RWPE2 (cell line): ENCODE data around the gene SUSD5.

Experiments used
- ATAC-seq: fragments of 200-7000 bp; cut with Tn5 transposase; 3 replicates; pipeline ENCODE4 v1.9.1; 2021; ENCODE audit warnings: low read depth
- DNase-seq: peaks from one replicate; pipeline ENCODE4 v3.0.0-alpha.2; 2020; ENCODE audit warnings: low spot score
- H3K27ac ChIP-seq: fragments of 450-650 bp; 2 replicates; pipeline ENCODE4 v1.5.1; 2017; ENCODE audit warnings: mild to moderate bottlenecking; ENCODE audit not compliant: poor library complexity, severe bottlenecking
- H3K27me3 ChIP-seq: fragments of 250-450 bp; sonication (Bioruptor Pico); 2 replicates; pipeline ENCODE4 v1.5.1; 2021; ENCODE audit warnings: mild to moderate bottlenecking, moderate library complexity; ENCODE audit not compliant: insufficient read depth, poor library complexity, severe bottlenecking
- H3K36me3 ChIP-seq: fragments of 250-450 bp; sonication (Bioruptor Pico); 2 replicates; pipeline ENCODE4 v1.5.1; 2020; ENCODE audit warnings: low read depth, mild to moderate bottlenecking, moderate library complexity
- H3K4me1 ChIP-seq: fragments of 250-450 bp; sonication (Bioruptor Pico); 2 replicates; pipeline ENCODE4 v1.5.1; 2021; ENCODE audit warnings: mild to moderate bottlenecking, moderate library complexity; ENCODE audit not compliant: insufficient read depth, poor library complexity, severe bottlenecking
- H3K4me3 ChIP-seq: fragments of 250-450 bp; sonication (Bioruptor Pico); 2 replicates; pipeline ENCODE4 v1.5.1; 2021; ENCODE audit warnings: mild to moderate bottlenecking, moderate library complexity; ENCODE audit not compliant: severe bottlenecking
- H3K9me3 ChIP-seq: fragments of 250-450 bp; sonication (Bioruptor Pico); 2 replicates; pipeline ENCODE4 v1.5.1; 2021; ENCODE audit warnings: mild to moderate bottlenecking, moderate library complexity; ENCODE audit not compliant: severe bottlenecking
- TF ChIP-seq, protein P1 (sequence below): fragments of 450-650 bp; IDR thresholded peaks from one replicate; pipeline ENCODE4 v1.5.1; 2017; ENCODE audit warnings: mild to moderate bottlenecking, moderate library complexity; ENCODE audit not compliant: poor library complexity, severe bottlenecking

The SUSD5 gene

DNA sequence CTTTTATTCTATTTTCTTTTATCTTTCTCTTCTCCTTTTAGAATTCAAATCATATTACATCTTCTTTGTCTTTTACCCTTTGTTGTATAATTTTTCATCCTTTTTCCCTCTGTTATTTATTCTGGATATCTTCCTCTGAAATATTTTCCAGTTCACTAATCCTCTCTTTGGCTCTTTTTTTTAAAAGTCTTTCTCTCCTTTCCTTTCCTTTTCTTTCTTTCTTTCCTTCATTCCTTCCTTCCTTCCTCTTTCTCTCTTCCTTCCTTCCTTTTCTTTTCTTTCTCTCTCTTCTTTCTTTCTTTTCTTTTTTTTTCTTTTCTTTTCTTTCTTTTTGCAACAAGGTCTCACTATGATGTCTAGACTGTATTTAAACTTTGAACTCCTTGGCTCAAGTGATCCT lies 9.3 kb downstream of the SUSD5 start:
- Histone ChIP-seq H3K4me1 (no peaks in the 10 kb centered on the region), H3K27ac (no peak overlapping the region), H3K4me3 (no peak overlapping the region), H3K9me3 (peaks cover 6% of the 10 kb centered on the region), H3K27me3 (no peaks in the 10 kb centered on the region), H3K36me3 (no peaks in the 10 kb centered on the region)
- no peak for DNase-seq
- TF ChIP-seq, protein P1, sequence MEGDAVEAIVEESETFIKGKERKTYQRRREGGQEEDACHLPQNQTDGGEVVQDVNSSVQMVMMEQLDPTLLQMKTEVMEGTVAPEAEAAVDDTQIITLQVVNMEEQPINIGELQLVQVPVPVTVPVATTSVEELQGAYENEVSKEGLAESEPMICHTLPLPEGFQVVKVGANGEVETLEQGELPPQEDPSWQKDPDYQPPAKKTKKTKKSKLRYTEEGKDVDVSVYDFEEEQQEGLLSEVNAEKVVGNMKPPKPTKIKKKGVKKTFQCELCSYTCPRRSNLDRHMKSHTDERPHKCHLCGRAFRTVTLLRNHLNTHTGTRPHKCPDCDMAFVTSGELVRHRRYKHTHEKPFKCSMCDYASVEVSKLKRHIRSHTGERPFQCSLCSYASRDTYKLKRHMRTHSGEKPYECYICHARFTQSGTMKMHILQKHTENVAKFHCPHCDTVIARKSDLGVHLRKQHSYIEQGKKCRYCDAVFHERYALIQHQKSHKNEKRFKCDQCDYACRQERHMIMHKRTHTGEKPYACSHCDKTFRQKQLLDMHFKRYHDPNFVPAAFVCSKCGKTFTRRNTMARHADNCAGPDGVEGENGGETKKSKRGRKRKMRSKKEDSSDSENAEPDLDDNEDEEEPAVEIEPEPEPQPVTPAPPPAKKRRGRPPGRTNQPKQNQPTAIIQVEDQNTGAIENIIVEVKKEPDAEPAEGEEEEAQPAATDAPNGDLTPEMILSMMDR: no peak
- no peak for ATAC-seq

DNA sequence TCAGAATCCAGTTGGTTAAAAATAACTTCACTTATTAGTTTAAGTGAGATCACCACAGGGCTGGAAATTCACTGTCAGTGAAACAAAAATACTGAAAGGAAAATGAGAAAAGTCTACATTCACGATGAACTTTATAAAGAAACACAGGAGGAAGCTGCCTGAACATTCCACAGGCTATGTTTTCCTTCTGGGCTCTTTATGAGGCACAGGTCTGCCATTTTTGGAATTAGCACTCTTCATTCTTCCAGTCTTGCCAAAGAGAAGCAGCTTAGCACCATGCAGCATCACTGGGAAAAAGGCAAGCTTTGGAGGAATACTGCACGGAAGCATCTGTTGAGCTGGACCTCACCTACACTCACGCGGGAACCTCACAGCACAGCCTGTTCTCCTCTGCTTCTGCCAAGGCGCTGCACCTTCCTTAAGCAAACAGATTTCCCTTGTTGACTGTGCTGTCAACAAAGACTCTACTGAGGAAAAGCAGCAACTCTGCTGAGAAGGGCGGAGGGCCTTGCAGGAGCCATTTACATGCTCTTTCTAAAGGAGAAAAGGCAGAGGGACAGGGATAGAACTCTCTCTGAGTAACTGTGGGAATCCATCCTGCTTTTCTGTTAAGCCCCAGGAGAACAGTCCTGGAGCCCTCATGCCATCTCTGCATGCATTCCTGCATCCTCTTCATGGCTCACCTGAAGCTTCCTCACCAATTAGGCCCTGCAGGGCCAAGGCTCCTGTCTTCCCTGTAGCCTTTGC lies 15.7 kb downstream of the SUSD5 start:
- no peak overlapping the region for H3K27ac ChIP-seq
- ATAC-seq: no peak
- H3K27me3 ChIP-seq: no peaks in the 10 kb centered on the region

DNA sequence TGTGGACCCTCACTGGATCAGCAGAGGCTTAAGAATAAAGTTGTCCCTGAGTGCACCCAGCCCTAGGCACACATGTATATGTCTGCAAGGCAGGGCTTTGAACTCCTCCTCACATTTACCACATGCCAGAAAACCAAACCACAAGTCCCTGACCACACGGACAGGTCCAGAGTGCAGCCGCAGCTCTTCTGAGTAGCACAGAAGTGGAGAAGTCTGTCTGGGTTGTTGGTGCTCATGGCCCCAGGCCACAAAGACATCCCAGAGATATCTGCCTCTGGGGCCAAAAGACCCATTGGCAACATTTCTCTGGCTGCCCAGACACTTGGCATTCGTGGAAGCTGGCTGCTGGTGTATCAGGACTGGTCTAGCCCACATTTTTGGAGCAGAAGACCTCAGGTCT lies 17.4 kb downstream of the SUSD5 start:
- no peaks in the 10 kb centered on the region for H3K36me3 ChIP-seq
- H3K27me3 ChIP-seq: no peaks in the 10 kb centered on the region
- no peaks in the 10 kb centered on the region for H3K4me1 ChIP-seq
- ATAC-seq: no peak
- TF ChIP-seq, protein P1: no peak
- no peak for DNase-seq
- no peaks in the 10 kb centered on the region for H3K9me3 ChIP-seq
- H3K4me3 ChIP-seq: no peak overlapping the region
- no peak overlapping the region for H3K27ac ChIP-seq

More for the DNA sequence above, 15.7 kb downstream of the SUSD5 start:
- H3K9me3 ChIP-seq: no peaks in the 10 kb centered on the region
- TF ChIP-seq, protein P1: no peak
- no peaks in the 10 kb centered on the region for H3K4me1 ChIP-seq
- no peak overlapping the region for H3K4me3 ChIP-seq
- no peaks in the 10 kb centered on the region for H3K36me3 ChIP-seq
- DNase-seq: no peak

DNA sequence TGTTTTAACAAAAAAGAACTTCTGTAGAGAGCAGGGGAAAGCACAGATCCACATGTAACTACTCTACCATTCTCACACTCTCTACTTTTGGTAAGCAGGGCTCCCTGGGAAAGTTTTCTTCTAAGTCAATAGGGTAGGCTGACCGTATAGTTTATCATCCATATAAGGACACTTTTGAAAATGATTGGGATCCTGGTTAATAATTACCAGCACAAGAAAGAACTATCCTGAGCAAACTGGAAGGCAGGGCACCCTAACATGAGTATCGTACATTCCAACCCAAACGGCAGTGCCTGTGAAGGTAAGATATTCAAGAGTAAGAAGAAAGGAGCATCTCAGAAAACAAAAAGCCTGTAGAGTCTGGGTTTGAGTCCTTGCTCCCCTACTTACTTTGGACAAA lies 22.1 kb downstream of the SUSD5 start:
- TF ChIP-seq, protein P1: no peak
- Histone ChIP-seq H3K9me3 (no peaks in the 10 kb centered on the region), H3K4me1 (no peaks in the 10 kb centered on the region), H3K27me3 (no peaks in the 10 kb centered on the region), H3K4me3 (no peak overlapping the region), H3K36me3 (no peaks in the 10 kb centered on the region), H3K27ac (no peak overlapping the region)
- ATAC-seq (no peak), DNase-seq (no peak)

DNA sequence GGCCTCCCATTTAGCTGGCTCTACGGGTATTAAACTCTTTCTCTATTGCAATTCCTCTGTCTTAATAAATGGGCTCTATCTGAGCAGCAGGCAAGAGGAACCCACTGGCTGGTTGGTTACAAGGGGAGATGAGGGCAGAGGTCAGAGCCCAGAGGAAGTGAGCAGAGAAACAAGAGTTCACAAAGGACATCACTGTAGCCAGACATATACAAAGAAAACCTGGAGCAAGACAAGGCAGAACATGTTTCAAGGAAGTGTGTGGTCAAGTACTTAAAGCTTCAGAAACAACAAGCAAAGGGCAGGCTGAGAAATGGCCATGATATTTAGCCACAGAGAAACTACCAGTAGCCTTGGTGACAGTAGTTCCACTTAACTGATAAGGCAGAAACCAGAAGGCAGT lies 24.3 kb downstream of the SUSD5 start:
- DNase-seq (no peak), ATAC-seq (no peak)
- Histone ChIP-seq H3K27ac (no peak overlapping the region), H3K27me3 (no peaks in the 10 kb centered on the region), H3K9me3 (no peaks in the 10 kb centered on the region), H3K4me1 (no peaks in the 10 kb centered on the region), H3K36me3 (no peaks in the 10 kb centered on the region), H3K4me3 (no peak overlapping the region)
- TF ChIP-seq, protein P1: no peak
